Trophoblast cell (in vitro differentiated cells and primary cell): Measurements from ENCODE around the gene PBX1.

ENCODE experiments used
- DNase-seq, 2 donors: peaks; one replicate each; pipeline ENCODE4 v3.0.0-alpha.2; 2016
- H2AFZ ChIP-seq: 2 replicates; pipeline ENCODE4 v1.6.1; 2013; ENCODE audit warnings: low read length, moderate library complexity, mild to moderate bottlenecking; ENCODE audit not compliant: insufficient read depth, poor library complexity
- H2AK5ac ChIP-seq: 2 replicates; pipeline ENCODE4 v1.6.1; 2013; ENCODE audit warnings: mild to moderate bottlenecking, low read length
- H2BK120ac ChIP-seq: 2 replicates; pipeline ENCODE4 v1.6.1; 2013; ENCODE audit warnings: low read length, mild to moderate bottlenecking, moderate library complexity; ENCODE audit not compliant: insufficient read depth, poor library complexity
- H2BK12ac ChIP-seq: 2 replicates; pipeline ENCODE4 v1.6.1; 2013; ENCODE audit warnings: mild to moderate bottlenecking, low read length, moderate library complexity
- H2BK5ac ChIP-seq: 2 replicates; pipeline ENCODE4 v1.6.1; 2013; ENCODE audit warnings: low read length, low read depth, moderate library complexity, mild to moderate bottlenecking; ENCODE audit not compliant: poor library complexity
- H3K14ac ChIP-seq: 2 replicates; pipeline ENCODE4 v1.6.1; 2013; ENCODE audit warnings: mild to moderate bottlenecking, low read length
- H3K18ac ChIP-seq: 2 replicates; pipeline ENCODE4 v1.6.1; 2013; ENCODE audit warnings: mild to moderate bottlenecking, low read length
- H3K23ac ChIP-seq: 2 replicates; pipeline ENCODE4 v1.6.1; 2013; ENCODE audit warnings: low read length
- H3K27ac ChIP-seq: 2 replicates; pipeline ENCODE4 v1.5.1; 2013; ENCODE audit warnings: low read depth, mild to moderate bottlenecking, inconsistent platforms, low read length, moderate library complexity
- H3K27me3 ChIP-seq: 2 replicates; pipeline ENCODE4 v1.6.1; 2013; ENCODE audit warnings: inconsistent platforms, mild to moderate bottlenecking, low read length, moderate library complexity; ENCODE audit not compliant: insufficient read depth
- H3K36me3 ChIP-seq, 2 experiments: 1 replicate in 1 of 2; 2 replicates in 1 of 2; pipeline ENCODE4 v1.6.1; 2013; ENCODE audit warnings: low read length in 2 of 2, mild to moderate bottlenecking in 2 of 2, moderate library complexity in 1 of 2; ENCODE audit not compliant: insufficient read depth in 2 of 2, control insufficient read depth in 1 of 2
- H3K4ac ChIP-seq: 2 replicates; pipeline ENCODE4 v1.6.1; 2013; ENCODE audit warnings: low read depth, mild to moderate bottlenecking, low read length, moderate library complexity
- H3K4me1 ChIP-seq, 2 experiments: 1 replicate in 1 of 2; 2 replicates in 1 of 2; pipeline ENCODE4 v1.6.1; 2013; ENCODE audit warnings: low read length in 2 of 2, mild to moderate bottlenecking in 2 of 2, moderate library complexity in 1 of 2; ENCODE audit not compliant: insufficient read depth in 2 of 2, control insufficient read depth in 1 of 2
- H3K4me2 ChIP-seq: 2 replicates; pipeline ENCODE4 v1.6.1; 2013; ENCODE audit warnings: inconsistent platforms, mild to moderate bottlenecking, low read length, moderate library complexity
- H3K4me3 ChIP-seq: 2 replicates; pipeline ENCODE4 v1.5.1; 2013; ENCODE audit warnings: mild to moderate bottlenecking, low read depth, low read length, inconsistent platforms
- H3K79me1 ChIP-seq: one replicate; pipeline ENCODE4 v1.6.1; 2013; ENCODE audit warnings: low read length
- H3K79me2 ChIP-seq: 2 replicates; pipeline ENCODE4 v1.6.1; 2013; ENCODE audit warnings: low read length, mild to moderate bottlenecking; ENCODE audit not compliant: control insufficient read depth, insufficient read depth, poor library complexity
- H3K9ac ChIP-seq: 2 replicates; pipeline ENCODE4 v1.6.1; 2013; ENCODE audit warnings: mild to moderate bottlenecking, low read length
- H3K9me3 ChIP-seq: 2 replicates; pipeline ENCODE4 v1.6.1; 2013; ENCODE audit warnings: low read depth, mild to moderate bottlenecking, control low read depth, inconsistent platforms, low read length; ENCODE audit not compliant: insufficient read depth
- H4K12ac ChIP-seq: 2 replicates; pipeline ENCODE4 v1.6.1; 2013; ENCODE audit warnings: low read depth, mild to moderate bottlenecking, low read length, moderate library complexity
- H4K8ac ChIP-seq: 2 replicates; pipeline ENCODE4 v1.6.1; 2013; ENCODE audit warnings: low read depth, mild to moderate bottlenecking, low read length, moderate library complexity
- H4K91ac ChIP-seq: one replicate; pipeline ENCODE4 v1.6.1; 2013; ENCODE audit warnings: low read depth, mild to moderate bottlenecking, low read length, moderate library complexity
- WGBS: extraction: QIAGEN DNeasy Blood & Tissue Kit; methylation state at CpG from one replicate; pipeline ENCODE4 v1.1.7; 2013; ENCODE audit warnings: missing lambda C conversion rate; ENCODE audit not compliant: insufficient read length, insufficient coverage; ENCODE audit errors: extremely low coverage; 5-methylcytosine and 5-hydroxymethylcytosine counted together

Gene PBX1

GRCh38 chr1:164719676-164720439, 160.9 kb downstream of the PBX1 start:
- Histone ChIP-seq H3K27ac (peak overlapping the region; percentile 36), H3K4me3 (no peak overlapping the region), H3K9me3 (peaks cover 1% of the 10 kb centered on the region), H3K79me2 (no peaks in the 10 kb centered on the region), H3K9ac (peak overlapping the region; percentile 28), H4K12ac (no peak overlapping the region), H3K4me2 (no peak overlapping the region), H3K79me1 (peaks cover 7% of the 10 kb centered on the region), H3K4me1 (peaks cover 4 to 15% of the 10 kb centered on the region in 2 experiments), H2BK5ac (no peak overlapping the region), H3K14ac (no peak overlapping the region), H2BK120ac (no peak overlapping the region), H3K18ac (no peak overlapping the region), H3K36me3 (no peaks in the 10 kb centered on the region), H3K27me3 (no peaks in the 10 kb centered on the region), H2BK12ac (no peak overlapping the region), H3K4ac (no peak overlapping the region), H3K23ac (no peak overlapping the region), H4K8ac (no peak overlapping the region), H2AFZ (no peak overlapping the region), H2AK5ac (no peak overlapping the region), H4K91ac (no peak overlapping the region)
- DNase-seq = no peak
- WGBS = no CpG with 5 or more reads among the region's 8 CpGs

- no peak overlapping the region for H3K23ac ChIP-seq
- no peak overlapping the region for H2AFZ ChIP-seq
- no peak overlapping the region for H3K4me3 ChIP-seq
- no peak overlapping the region for H3K18ac ChIP-seq
- H3K27me3 ChIP-seq = no peaks in the 10 kb centered on the region
- H2AK5ac ChIP-seq = no peak overlapping the region
- no peak overlapping the region for H2BK5ac ChIP-seq
- no peak overlapping the region for H3K4me2 ChIP-seq
- no peak overlapping the region for H4K91ac ChIP-seq
- H3K4ac ChIP-seq = no peak overlapping the region
- H3K4me1 ChIP-seq = peaks cover 6 to 18% of the 10 kb centered on the region in 2 experiments
- no peak for DNase-seq
- H3K9me3 ChIP-seq = peaks cover 1% of the 10 kb centered on the region
- no peak overlapping the region for H4K12ac ChIP-seq
- no peaks in the 10 kb centered on the region for H3K36me3 ChIP-seq
- no peak overlapping the region for H4K8ac ChIP-seq
- H3K27ac ChIP-seq = no peak overlapping the region
- no CpG with 5 or more reads among the region's 7 CpGs for WGBS
- no peaks in the 10 kb centered on the region for H3K79me2 ChIP-seq
- no peak overlapping the region for H2BK120ac ChIP-seq
- peaks cover 9% of the 10 kb centered on the region for H3K79me1 ChIP-seq
- H3K14ac ChIP-seq = no peak overlapping the region
- no peak overlapping the region for H3K9ac ChIP-seq
- no peak overlapping the region for H2BK12ac ChIP-seq
These were observed 161.7 kb downstream of the PBX1 start for GRCh38 chr1:164720440-164721227.

- Histone ChIP-seq H3K18ac (no peak overlapping the region), H3K36me3 (no peaks in the 10 kb centered on the region), H4K8ac (no peak overlapping the region), H2AK5ac (no peak overlapping the region), H2AFZ (no peak overlapping the region), H3K4me1 (peaks cover 6 to 18% of the 10 kb centered on the region in 2 experiments), H3K4me2 (no peak overlapping the region), H4K12ac (no peak overlapping the region), H3K79me1 (peaks cover 9% of the 10 kb centered on the region), H3K9ac (no peak overlapping the region), H4K91ac (no peak overlapping the region), H2BK12ac (no peak overlapping the region), H2BK5ac (no peak overlapping the region), H3K4ac (no peak overlapping the region), H3K9me3 (peaks cover 1% of the 10 kb centered on the region), H3K27ac (no peak overlapping the region), H3K23ac (no peak overlapping the region), H3K27me3 (no peaks in the 10 kb centered on the region), H3K14ac (no peak overlapping the region), H3K79me2 (no peaks in the 10 kb centered on the region), H3K4me3 (no peak overlapping the region), H2BK120ac (no peak overlapping the region)
- DNase-seq = no peak
- no CpG with 5 or more reads among the region's 2 CpGs for WGBS
These were observed 162.2 kb downstream of the PBX1 start for GRCh38 chr1:164721228-164721496.

GRCh38 chr1:164723296-164723798, 164.4 kb downstream of the PBX1 start:
- Histone ChIP-seq H2AFZ (no peak overlapping the region), H3K79me1 (peaks cover 11% of the 10 kb centered on the region), H3K9me3 (peaks cover 1% of the 10 kb centered on the region), H4K8ac (no peak overlapping the region), H2BK120ac (no peak overlapping the region), H2BK12ac (no peak overlapping the region), H3K27me3 (no peaks in the 10 kb centered on the region), H3K36me3 (no peaks in the 10 kb centered on the region), H3K9ac (peak overlapping the region; percentile 60), H3K4ac (peak overlapping the region; percentile 41), H3K14ac (no peak overlapping the region), H3K23ac (no peak overlapping the region), H3K4me2 (no peak overlapping the region), H3K4me3 (no peak overlapping the region), H2BK5ac (no peak overlapping the region), H3K79me2 (no peaks in the 10 kb centered on the region), H3K18ac (no peak overlapping the region), H3K27ac (no peak overlapping the region), H2AK5ac (no peak overlapping the region), H3K4me1 (peaks cover 6 to 21% of the 10 kb centered on the region in 2 experiments), H4K91ac (no peak overlapping the region), H4K12ac (no peak overlapping the region)
- no peak for DNase-seq
- no CpG with 5 or more reads among the region's 9 CpGs for WGBS
